ENCODE data around the gene RPL9.
A peak's percentile ranks its signal among the peaks of the same experiment; 100 is the strongest.

Gene RPL9

GRCh38 chr4:39472396-39472795 lies 13.7 kb upstream of the RPL9 start:
- DNase-seq, result no peak
- TF ChIP-seq CTCF (IDR thresholded peaks at IDR 0.05), result no peak
- no peak overlapping the region for H3K4me3 ChIP-seq
- H3K36me3 ChIP-seq, result peaks cover 0 to 7% (median 0%) of the 10 kb centered on the region in 3 donors
- H3K27me3 ChIP-seq, result no peaks in the 10 kb centered on the region
- peaks cover 0 to 4% (median 0%) of the 10 kb centered on the region in 4 donors for H3K4me1 ChIP-seq
- intact Hi-C loops (cut with DNase I; ENCODE audit: low total_unique reads), result loop anchor here (5.0 kb wide), 1 partner anchor 505 kb away; the partner anchor contains the start of gene PDS5A
- H3K9me3 ChIP-seq, result no peaks in the 10 kb centered on the region
- H3K27ac ChIP-seq, result no peak overlapping the region

GRCh38 chr4:39470402-39470801 lies 11.7 kb upstream of the RPL9 start:
- Histone ChIP-seq H3K9me3 (no peaks in the 10 kb centered on the region), H3K4me3 (no peak overlapping the region), H3K27me3 (no peaks in the 10 kb centered on the region), H3K4me1 (no peaks in the 10 kb centered on the region), H3K27ac (no peak overlapping the region), H3K36me3 (peaks cover 0 to 6% (median 4%) of the 10 kb centered on the region in 3 donors)
- DNase-seq, result no peak
- no peak for TF ChIP-seq CTCF (IDR thresholded peaks at IDR 0.05)
- intact Hi-C loops (cut with DNase I; ENCODE audit: low total_unique reads), result loop anchor here (5.0 kb wide), 1 partner anchor 507 kb away; the partner anchor contains the start of gene PDS5A

GRCh38 chr4:39469429-39470077 lies 10.8 kb upstream of the RPL9 start:
- Histone ChIP-seq H3K9me3 (no peaks in the 10 kb centered on the region), H3K4me3 (no peak overlapping the region), H3K36me3 (peaks cover 0 to 14% (median 10%) of the 10 kb centered on the region in 3 donors), H3K27ac (peak overlapping the region in 1 of 2 donors; percentile 18), H3K27me3 (no peaks in the 10 kb centered on the region), H3K4me1 (no peaks in the 10 kb centered on the region)
- intact Hi-C loops (cut with DNase I; ENCODE audit: low total_unique reads), result loop anchor here (5.0 kb wide), 2 partner anchors 173 to 508 kb away; partner anchors contain the start of gene PDS5A
- TF ChIP-seq CTCF (IDR thresholded peaks at IDR 0.05), result peak; percentile 83 to 92
- DNase-seq, result peak; percentile 65 to 71

- no peak for TF ChIP-seq CTCF (IDR thresholded peaks at IDR 0.05)
- no peaks in the 10 kb centered on the region for H3K9me3 ChIP-seq
- no peak overlapping the region for H3K27ac ChIP-seq
- H3K4me3 ChIP-seq, result no peak overlapping the region
- intact Hi-C loops (cut with DNase I; ENCODE audit: low total_unique reads), result loop anchor here (5.0 kb wide), 1 partner anchor 175 kb away; no protein-coding TSS in a partner anchor
- H3K36me3 ChIP-seq, result peaks cover 7 to 35% (median 15%) of the 10 kb centered on the region in 3 donors
- no peak for DNase-seq
- no peaks in the 10 kb centered on the region for H3K4me1 ChIP-seq
- no peaks in the 10 kb centered on the region for H3K27me3 ChIP-seq
Observed at GRCh38 chr4:39467464-39467863, 8.7 kb upstream of the RPL9 start.

- TF ChIP-seq CTCF (IDR thresholded peaks at IDR 0.05), result no peak
- Histone ChIP-seq H3K27ac (no peak overlapping the region), H3K36me3 (peaks cover 7 to 35% (median 15%) of the 10 kb centered on the region in 3 donors), H3K9me3 (no peaks in the 10 kb centered on the region), H3K27me3 (no peaks in the 10 kb centered on the region), H3K4me3 (no peak overlapping the region), H3K4me1 (no peaks in the 10 kb centered on the region)
- DNase-seq, result no peak
- intact Hi-C loops (cut with DNase I; ENCODE audit: low total_unique reads), result loop anchor here (5.0 kb wide), 1 partner anchor 176 kb away; no protein-coding TSS in a partner anchor
Observed at GRCh38 chr4:39466747-39467146, 8.0 kb upstream of the RPL9 start.

All from tibial artery (tissue), 4 donors.